GM21360 (cell line): ENCODE data around the gene MB21D2.
"Not testable (repeated sequence)": the region's sequence is repeated elsewhere in the genome, so short reads cannot be mapped to it uniquely, and the experiment has no call there.

Experiments
- ATAC-seq: cut with Tn5 transposase; IDR thresholded peaks from one replicate; pipeline ENCODE4 v1.9.1; 2021; ENCODE audit warnings: mild to moderate bottlenecking, moderate library complexity; ENCODE audit not compliant: unreplicated experiment

The MB21D2 gene

DNA sequence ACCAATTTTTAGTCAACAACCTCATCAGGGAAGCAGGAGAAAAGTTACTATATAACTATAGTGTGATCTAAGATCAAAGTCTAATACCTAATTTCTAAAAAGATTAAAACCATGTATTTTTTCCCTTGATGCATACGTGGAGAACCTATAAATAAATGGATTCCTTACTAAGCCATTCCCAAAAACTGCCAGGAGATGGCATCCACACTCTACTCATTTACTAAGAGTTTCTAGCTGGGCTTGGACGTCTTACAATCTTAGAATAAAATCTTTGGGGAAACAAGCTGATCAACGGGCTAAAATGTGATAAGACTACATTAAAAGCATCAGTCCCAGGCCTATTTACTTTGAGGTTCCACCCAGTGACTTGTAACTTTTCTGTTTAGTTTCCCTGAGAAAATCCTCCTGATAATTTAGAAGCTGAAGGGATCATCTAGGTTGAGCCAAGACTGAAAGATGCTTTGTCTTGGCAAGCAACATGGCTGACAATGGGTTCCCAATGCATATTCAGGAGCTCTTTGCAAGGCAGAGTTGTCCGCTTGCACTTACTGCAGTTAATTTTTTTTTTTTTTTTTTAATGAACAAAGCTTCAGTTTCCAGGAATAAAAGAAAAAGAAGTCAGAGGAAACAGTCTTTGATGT is 104.8 kb downstream of the MB21D2 start:
- no peak for ATAC-seq

DNA sequence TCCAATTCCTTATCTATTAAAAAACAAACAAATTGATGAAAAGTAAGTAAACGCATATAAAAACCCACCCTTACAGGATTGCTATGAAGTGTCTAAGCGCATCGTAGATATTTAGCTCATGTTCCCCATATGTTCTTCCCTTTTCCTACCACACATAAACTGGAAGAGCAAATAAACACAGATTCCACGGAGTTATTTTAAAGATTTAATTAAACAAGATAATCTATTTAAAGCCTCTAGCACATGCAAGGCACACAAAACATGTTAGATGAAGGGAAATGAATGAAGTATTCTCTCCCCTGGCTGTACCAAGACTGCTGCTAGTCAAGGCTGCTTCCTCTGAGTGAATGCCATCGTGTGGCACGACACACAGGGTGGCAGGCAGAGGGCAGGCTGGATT is 111.9 kb downstream of the MB21D2 start:
- ATAC-seq, result no peak

DNA sequence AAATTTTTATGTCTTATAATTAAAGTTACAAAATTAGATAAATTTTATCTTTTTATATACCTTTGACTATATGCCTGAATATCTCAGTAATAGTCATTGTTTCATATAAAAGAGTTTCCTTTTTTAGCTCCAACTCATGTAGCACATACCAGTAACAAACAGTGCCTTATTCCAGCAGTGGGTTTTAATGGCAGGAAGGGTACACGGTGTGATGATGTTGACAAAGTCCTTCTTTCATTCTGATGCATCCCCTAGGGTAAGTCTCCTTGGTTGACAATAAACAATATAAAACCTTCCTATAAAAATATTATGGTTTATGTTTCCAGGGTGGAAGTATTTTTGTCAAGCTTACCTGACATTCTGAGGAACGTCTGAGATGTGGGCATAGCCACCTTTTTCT is 113.2 kb downstream of the MB21D2 start:
- no peak for ATAC-seq

DNA sequence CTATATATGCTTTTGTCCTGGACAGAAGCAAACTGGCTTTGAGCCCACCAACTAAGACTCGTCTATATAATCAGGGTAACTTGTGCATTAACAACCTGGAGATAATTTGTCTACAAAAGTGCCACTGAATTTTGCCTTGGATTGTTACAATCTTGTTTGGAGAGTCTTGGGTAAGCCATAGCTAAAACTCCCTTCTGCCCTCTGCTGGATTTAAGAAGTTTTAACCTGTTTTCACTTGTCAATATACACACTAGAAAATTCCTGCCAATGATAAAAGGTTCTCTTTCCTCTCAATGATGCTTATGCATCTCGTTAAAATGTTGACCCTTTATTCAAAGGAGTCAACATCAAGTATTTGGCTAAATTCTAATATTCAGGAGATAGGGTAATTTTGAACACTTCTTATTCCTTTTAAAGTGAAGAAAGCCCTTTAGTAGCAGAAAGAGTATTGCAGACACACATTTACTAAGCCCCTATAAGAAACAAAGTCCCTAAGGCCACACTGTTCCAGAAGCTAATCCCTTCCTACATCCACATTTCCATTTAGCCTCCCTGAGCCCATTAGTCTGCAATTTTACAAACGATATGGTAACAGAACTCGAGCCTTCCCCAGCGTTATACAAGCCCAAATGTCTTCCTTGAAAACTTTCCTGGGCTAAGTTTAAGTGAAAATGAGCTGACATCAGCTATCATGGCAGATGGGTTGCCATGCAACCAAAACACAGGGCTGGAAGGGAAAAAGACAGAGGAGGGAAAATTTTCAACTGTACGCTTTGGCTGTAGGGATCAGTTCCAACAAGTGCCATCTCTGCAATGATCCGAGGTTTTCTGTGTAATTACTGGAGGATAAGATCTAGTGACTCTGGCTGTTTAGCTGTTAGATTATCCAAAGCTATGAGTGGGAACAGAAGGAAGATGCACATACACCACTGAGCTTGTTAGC is 114.4 kb downstream of the MB21D2 start:
- ATAC-seq, result peak; percentile 78

DNA sequence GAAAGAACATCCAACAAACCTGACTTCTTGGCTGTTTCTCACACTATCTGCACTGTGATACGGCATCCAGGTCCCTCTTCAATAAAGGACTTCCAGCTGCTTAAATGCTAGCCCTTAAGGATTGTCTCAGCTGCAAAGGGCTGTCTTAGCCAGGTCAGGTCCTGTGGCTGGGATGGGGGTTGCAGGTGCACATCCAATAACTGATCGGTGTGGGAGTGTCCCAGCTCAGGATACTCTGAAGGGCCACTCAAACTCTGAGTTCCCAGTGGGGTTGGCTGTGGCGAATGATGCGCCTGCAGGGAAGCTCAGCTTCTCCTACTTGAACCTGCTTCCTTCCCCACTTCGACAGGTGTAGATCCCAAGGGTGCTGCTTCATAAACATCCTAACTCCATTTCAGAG is 115.7 kb downstream of the MB21D2 start:
- no peak for ATAC-seq

DNA sequence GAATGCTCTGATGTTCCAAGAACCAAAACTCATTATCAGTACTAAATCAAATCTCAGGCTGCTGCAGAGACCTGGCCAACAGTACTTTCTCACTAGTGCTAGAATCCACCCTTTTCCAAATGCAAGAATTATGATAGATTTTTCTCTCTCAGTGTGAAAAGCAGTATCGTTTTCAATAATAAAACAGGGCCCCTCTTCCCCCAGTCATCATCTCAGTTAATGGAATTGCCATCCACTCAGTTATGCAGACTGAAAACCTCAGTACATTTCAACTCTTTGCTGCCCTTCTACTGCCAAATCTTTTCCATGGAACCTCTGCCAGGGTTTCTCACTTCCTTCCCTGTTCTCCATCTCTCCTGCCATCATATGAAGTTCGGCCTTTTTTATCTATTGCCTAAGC is 117.9 kb downstream of the MB21D2 start:
- no peak for ATAC-seq

DNA sequence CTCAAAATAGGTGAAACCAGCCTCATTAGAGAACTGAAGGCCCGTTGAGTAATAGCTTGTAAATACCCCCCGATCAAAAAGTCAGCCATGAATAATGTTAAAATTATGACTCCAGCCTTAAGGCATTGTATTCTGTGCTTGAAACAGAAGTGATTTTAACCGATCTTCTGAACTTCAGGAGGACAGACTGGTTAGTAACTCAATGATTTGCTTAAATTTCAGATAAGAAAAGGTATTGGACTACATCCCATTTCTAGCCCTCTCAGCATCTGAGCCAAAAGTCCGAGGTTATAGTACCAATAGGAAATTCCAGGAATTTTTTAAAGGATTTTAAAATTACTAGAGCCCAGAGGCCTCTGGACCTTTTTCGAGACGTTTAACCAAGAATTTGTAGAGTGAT is 122.6 kb downstream of the MB21D2 start:
- ATAC-seq, result no peak

DNA sequence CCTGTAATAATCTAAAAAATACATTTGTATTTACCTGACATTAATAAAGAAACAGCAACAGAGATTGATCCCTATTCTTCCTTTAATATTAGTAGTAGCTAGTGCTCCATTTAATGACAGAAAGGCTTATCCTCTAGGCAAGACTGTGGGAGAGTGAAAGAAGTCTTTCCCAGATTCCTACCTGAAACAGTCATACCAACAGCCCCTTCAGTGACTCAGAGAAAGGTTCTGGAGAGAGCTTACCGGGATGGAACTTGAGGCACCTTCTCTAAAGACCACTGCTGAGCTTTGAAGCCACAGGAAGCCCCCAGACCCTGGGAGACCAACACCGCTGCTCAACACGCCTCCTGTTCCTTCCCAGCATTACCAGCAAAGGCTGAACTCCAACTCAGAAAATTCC is 123.4 kb downstream of the MB21D2 start:
- ATAC-seq, result no peak

DNA sequence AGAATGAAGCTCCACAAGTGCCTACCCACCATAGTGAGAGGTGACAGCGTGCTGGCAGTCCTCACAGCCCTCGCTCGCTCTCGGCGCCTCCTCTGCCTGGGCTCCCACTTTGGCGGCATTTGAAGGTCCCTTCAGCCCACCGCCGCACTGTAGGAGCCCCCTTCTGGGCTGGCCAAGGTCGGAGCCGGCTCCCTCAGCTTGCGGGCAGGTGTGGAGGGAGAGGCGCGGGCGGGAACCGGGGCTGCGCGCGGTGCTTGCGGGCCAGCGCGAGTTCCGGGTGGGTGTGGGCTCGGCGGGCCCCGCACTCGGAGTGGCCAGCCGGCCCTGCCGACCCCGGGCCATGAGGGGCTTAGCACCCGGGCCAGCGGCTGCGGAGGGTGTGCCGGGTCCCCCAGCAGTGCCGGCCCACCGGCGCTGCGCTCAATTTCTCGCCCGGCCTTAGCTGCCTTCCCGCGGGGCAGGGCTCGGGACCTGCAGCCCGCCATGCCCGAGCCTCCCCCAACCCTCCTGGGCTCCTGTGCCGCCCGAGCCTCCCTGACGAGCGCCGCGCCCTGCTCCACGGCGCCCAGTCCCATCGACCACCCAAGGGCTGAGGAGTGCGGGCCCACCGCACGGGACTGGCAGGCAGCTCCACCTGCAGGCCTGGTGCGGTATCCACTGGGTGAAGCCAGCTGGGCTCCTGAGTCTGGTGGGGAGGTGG is 128.7 kb downstream of the MB21D2 start:
- ATAC-seq, result not testable (repeated sequence)

DNA sequence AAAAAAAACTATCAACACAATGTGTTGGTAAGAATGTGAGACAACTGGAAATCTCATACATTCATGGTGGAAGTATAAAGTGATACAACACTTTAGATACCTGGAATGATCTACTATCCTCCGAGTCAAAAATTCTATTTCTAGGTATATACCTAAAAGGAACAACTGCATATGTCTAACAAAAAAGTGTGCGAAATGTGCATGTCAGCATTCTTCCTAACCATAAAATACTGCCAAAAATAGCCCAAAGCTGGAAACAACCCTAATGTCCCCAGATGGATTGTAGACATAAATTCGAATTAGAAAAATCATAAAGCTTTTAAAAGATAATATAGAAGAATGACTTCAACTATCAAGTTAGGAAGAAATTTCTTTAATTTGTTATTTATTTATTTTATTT is 139.1 kb downstream of the MB21D2 start:
- no peak for ATAC-seq

DNA sequence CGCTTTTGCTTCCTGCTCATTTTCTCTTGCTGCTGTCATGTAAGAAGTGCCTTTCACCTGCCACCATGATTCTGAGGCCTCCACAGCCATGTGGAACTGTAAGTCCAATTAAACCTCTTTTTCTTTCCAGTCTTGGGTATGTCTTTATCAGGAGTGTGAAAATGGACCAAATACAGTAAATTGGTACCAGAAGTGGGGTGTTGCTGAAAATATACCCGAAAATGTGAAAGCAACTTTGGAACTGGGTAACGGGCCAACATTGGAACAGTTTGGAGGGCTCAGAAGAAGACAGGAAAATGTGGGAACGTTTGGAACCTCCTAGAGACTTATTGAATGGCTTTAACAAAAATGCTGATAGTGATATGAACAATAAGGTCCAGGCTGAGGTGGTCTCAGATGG is 143.3 kb downstream of the MB21D2 start:
- not testable (repeated sequence) for ATAC-seq

DNA sequence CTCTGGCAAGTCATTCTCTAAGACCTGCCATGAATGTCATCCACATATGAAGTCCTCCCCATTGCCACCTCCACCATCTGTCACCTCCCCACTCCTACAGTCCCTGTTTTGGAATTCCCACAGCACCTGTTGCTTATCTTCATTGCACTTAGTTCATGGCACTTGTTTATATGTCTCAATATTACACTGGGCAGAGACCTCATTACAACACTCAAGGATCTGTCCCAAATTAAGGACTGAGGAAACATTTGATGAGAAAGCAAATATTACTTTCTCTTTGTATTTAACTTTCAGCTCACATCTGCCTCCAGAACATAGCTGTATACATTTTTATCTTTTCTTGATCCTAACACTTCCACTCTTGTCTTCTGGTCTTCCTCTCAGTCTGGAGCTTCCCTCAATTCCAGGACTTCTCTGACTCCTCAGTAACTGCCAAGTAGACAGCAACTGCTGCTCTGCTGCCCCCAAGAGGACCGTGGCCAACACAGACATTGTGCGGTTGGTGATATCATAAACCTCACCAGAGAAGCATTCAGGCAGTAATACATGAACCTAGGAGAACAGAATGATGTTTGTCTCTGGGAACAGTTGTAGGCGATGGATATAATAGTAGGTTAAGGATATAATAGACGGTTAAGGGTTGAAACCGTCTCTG is 145.3 kb downstream of the MB21D2 start:
- no peak for ATAC-seq

DNA sequence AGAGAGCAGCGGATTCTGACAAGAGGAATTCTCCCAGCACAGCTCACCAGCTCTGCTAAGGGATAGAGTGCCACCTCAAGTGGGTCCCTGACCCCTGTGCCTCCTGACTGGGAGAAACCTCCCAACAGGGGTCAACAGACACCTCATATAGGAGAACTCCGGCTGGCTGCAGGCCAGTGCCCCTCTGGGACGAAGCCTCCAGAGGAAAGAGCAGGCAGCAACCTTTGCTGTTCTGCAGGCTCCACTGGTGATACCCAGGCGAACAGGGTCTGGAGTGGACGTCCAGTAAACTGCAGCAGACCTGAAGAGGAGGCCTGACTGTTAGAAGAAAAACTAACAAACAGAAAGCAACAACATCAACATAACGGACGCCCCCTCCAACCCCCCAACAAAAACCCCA is 159.0 kb downstream of the MB21D2 start:
- ATAC-seq, result no peak

DNA sequence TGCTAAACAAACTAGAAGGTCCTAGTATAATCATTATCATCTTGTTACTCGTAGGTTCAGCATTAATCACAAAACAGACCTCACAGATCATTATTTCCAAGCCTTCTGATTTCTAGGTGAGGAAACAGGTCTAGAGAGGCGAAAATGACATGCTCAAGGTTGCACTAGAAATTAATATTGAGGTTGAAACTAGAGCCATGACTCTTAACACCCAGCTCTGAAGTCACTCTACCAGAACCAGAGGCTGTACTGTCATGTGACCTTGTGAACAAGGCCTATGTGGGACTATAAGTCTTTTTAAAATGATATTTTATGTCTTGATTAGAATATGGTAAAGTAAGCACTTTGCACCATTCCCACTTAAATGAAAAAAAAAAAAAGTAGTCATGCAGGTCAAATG is 166.5 kb downstream of the MB21D2 start:
- ATAC-seq, result no peak

DNA sequence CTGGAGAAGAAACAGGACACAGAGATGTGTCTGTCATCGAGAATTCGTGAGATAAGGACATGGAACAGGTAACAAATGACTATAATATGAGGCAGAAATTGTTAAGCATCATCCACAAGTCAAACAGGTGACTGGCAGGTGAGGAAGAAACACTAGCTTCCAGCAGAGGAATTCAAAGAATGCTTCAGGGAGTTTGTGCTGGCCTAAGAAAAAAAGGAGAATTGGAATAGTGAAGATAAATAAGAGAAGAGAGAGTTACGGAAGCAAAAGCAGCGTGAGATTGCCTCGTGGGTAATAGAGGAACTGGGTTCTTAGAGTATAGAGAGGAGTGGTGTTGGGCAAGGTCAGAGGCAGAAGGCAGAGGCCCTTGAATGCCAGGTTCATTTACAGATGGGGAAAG is 167.5 kb downstream of the MB21D2 start:
- no peak for ATAC-seq

DNA sequence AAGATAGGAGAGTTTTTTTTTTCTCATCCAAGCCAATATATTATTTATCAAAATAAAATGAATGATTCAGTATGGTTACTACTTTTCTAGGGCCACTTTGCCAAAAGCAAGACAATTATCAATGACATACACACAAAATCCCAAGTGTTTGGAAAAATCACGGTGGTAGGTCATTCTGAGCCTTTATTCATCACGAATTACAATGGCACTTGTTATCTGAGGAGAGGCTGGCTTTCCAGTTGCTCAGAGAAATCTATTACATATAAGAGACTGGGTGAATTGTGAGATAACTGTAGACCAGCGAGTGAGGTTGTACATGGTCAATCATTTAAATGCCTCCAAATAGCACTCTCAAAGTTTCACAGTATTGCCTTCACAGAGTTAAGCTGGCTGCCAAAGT is 169.9 kb downstream of the MB21D2 start:
- ATAC-seq, result no peak

DNA sequence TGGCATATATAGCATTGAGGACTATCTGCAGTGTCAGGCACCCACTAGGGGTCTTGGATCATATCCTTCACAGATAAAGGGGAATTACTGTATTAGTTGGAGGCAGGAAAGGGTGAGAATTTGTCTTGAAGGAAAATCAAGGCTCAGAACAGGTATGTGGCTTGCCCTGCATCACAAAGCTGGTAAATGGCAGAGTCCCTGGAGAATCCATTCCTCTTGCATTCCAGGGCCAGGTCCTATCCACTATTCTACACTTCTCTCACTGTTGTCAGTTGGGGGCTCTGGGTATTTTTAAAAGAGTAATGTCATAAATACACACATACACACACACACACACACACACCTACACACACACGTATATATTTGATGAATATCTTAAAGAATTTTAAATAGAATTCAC is 170.5 kb downstream of the MB21D2 start:
- ATAC-seq, result no peak
